SK-N-SH (cell line): Measurements from ENCODE around the gene KCNK4. TPM values are rescaled to one million over a fixed set of nuclear protein-coding genes. Genes with fewer than 3 reads are reported as not detected.
A peak's percentile ranks its signal among the peaks of the same experiment; 100 is the strongest.

Experiments used
- CTCF ChIA-PET: fragments of 300-600, 350-600 bp; formaldehyde crosslinking; extraction: SDS; loops from one replicate; lab custom pipeline; 2021; lab: Yijun Ruan, JAX
- POLR2A ChIA-PET: fragments of 350-600 bp; sonication (Branson Sonifier 250); formaldehyde crosslinking; extraction: SDS; loops from one replicate; lab custom pipeline; 2020; ENCODE audit warnings: antibody characterized with exemption, inconsistent platforms; lab: Yijun Ruan, JAX
- DNase-seq: peaks from one replicate; pipeline ENCODE4 v3.0.0; 2012
- H2AFZ ChIP-seq: fragments of 200-600 bp; sonication (generic); 2 replicates; pipeline ENCODE4 v1.8.1; 2016; ENCODE audit warnings: antibody characterized with exemption, mild to moderate bottlenecking, low read depth
- H3F3A ChIP-seq: fragments of 200-600 bp; sonication (generic); replicated peaks from 2 replicates; pipeline ENCODE3; 2016; ENCODE audit warnings: antibody characterized with exemption, mild to moderate bottlenecking; ENCODE audit not compliant: insufficient read depth
- H3K27ac ChIP-seq, 2 experiments: fragments of 200-500 bp in 1 of 2; fragments of 200-600 bp in 1 of 2; sonication (Bioruptor generic) in 1 of 2; sonication (generic), shearing (Covaris generic) in 1 of 2; 2 replicates each; pipeline versions ENCODE4 v1.5.1 to v1.6.1; 2014 to 2016; ENCODE audit warnings: low read depth in 2 of 2, inconsistent platforms in 1 of 2, low read length in 1 of 2, mild to moderate bottlenecking in 1 of 2, mixed read lengths in 1 of 2
- H3K27me3 ChIP-seq: fragments of 200-600 bp; sonication (generic), shearing (Covaris generic); 2 replicates; pipeline ENCODE4 v1.6.1; 2016; ENCODE audit warnings: mixed run types; ENCODE audit not compliant: insufficient read depth
- H3K36me3 ChIP-seq, 2 experiments: fragments of 200-500 bp in 1 of 2; fragments of 200-600 bp in 1 of 2; sonication (Bioruptor generic) in 1 of 2; sonication (generic) in 1 of 2; replicated peaks in 1 of 2; 2 replicates each; pipeline versions ENCODE3 to v1.5.1; 2014 to 2016; ENCODE audit warnings: low read length in 1 of 2, mild to moderate bottlenecking in 1 of 2; ENCODE audit not compliant: insufficient read depth in 2 of 2, control insufficient read depth in 1 of 2
- H3K4me1 ChIP-seq, 2 experiments: fragments of 200-500 bp in 1 of 2; fragments of 200-600 bp in 1 of 2; sonication (Bioruptor generic) in 1 of 2; sonication (generic), shearing (Covaris generic) in 1 of 2; 2 replicates each; pipeline versions ENCODE4 v1.5.1 to v1.6.1; 2014 to 2016; ENCODE audit warnings: low read depth in 1 of 2, low read length in 1 of 2, mixed run types in 1 of 2; ENCODE audit not compliant: insufficient read depth in 2 of 2, control insufficient read depth in 1 of 2
- H3K4me2 ChIP-seq: fragments of 200-600 bp; sonication (generic), shearing (Covaris generic); 2 replicates; pipeline ENCODE4 v1.6.1; 2017; ENCODE audit warnings: mixed run types
- H3K4me3 ChIP-seq, 2 experiments: fragments of 200-500 bp in 1 of 2; fragments of 200-600 bp in 1 of 2; sonication (Bioruptor generic) in 1 of 2; sonication (generic), shearing (Covaris generic) in 1 of 2; 2 replicates each; pipeline versions ENCODE4 v1.5.1 to v1.8.1; 2014 to 2016; ENCODE audit warnings: low read depth in 2 of 2, inconsistent platforms in 1 of 2, low read length in 1 of 2, mild to moderate bottlenecking in 1 of 2, mixed read lengths in 1 of 2, moderate library complexity in 1 of 2
- H3K79me2 ChIP-seq: fragments of 200-600 bp; sonication (generic); 2 replicates; pipeline ENCODE4 v1.8.1; 2017; ENCODE audit warnings: mild to moderate bottlenecking; ENCODE audit not compliant: insufficient read depth
- H3K9ac ChIP-seq: fragments of 200-600 bp; sonication (generic); 2 replicates; pipeline ENCODE4 v1.6.1; 2017; ENCODE audit warnings: mixed run types
- H3K9me2 ChIP-seq: fragments of 200-600 bp; sonication (generic); 2 replicates; pipeline ENCODE4 v1.6.1; 2017; ENCODE audit warnings: mixed run types
- H3K9me3 ChIP-seq: fragments of 200-600 bp; sonication (generic); 2 replicates; pipeline ENCODE4 v1.6.1; 2017; ENCODE audit warnings: mixed run types, mild to moderate bottlenecking, moderate library complexity
- H4K20me1 ChIP-seq: fragments of 200-600 bp; sonication (generic); 2 replicates; pipeline ENCODE4 v1.6.1; 2017; ENCODE audit warnings: mild to moderate bottlenecking, mixed run types; ENCODE audit not compliant: insufficient read depth
- CHD2 ChIP-seq: fragments of 150-350 bp; IDR thresholded peaks from 2 replicates; pipeline ENCODE4 v1.6.1; 2018; ENCODE audit warnings: low read length; ENCODE audit not compliant: partially characterized antibody
- ELF1 ChIP-seq: IDR thresholded peaks from 2 replicates; pipeline ENCODE4 v1.4.0; 2012
- EP300 ChIP-seq, 2 experiments: IDR thresholded peaks; 2 replicates each; pipeline versions ENCODE4 v1.4.0 to v1.6.1; 2012; ENCODE audit warnings: borderline replicate concordance in 1 of 2, low read depth in 1 of 2, low read length in 1 of 2
- EZH2phosphoT487 ChIP-seq: fragments of 200-600 bp; sonication (generic); IDR thresholded peaks from 2 replicates; pipeline ENCODE4 v1.6.1; 2017; ENCODE audit warnings: low read depth, mixed run types, mild to moderate bottlenecking, antibody characterized with exemption, moderate library complexity, borderline replicate concordance
- FOSL2 ChIP-seq: IDR thresholded peaks from 2 replicates; pipeline ENCODE4 v1.4.0; 2012; ENCODE audit warnings: low read depth, mild to moderate bottlenecking, moderate library complexity, borderline replicate concordance
- FOXJ3 ChIP-seq: sonication (generic); formaldehyde crosslinking; IDR thresholded peaks from 2 replicates; pipeline ENCODE4 v1.5.1; 2020; ENCODE audit warnings: mild to moderate bottlenecking, missing genetic modification reagents
- FOXM1 ChIP-seq: IDR thresholded peaks from 2 replicates; pipeline ENCODE4 v1.4.0; 2012; ENCODE audit warnings: low read depth, mild to moderate bottlenecking
- GABPA ChIP-seq: IDR thresholded peaks from 2 replicates; pipeline ENCODE4 v1.4.0; 2012; ENCODE audit warnings: low read depth, mild to moderate bottlenecking
- JUND ChIP-seq: IDR thresholded peaks from 2 replicates; pipeline ENCODE4 v1.4.0; 2012
- MXI1 ChIP-seq: IDR thresholded peaks from 2 replicates; pipeline ENCODE4 v1.6.1; 2012; ENCODE audit warnings: mild to moderate bottlenecking, low read depth, low read length, improper control_type of control experiment
- NFIC ChIP-seq: IDR thresholded peaks from 2 replicates; pipeline ENCODE4 v1.4.0; 2012; ENCODE audit warnings: borderline replicate concordance
- NRF1 ChIP-seq: IDR thresholded peaks from 2 replicates; pipeline ENCODE4 v1.6.1; 2012; ENCODE audit warnings: low read depth, mild to moderate bottlenecking, low read length
- POLR2AphosphoS5 ChIP-seq: IDR thresholded peaks from 2 replicates; pipeline ENCODE4 v1.6.1; 2012; ENCODE audit warnings: low read depth, low read length
- RAD21 ChIP-seq: IDR thresholded peaks from 2 replicates; pipeline ENCODE4 v1.6.1; 2012; ENCODE audit warnings: mild to moderate bottlenecking, low read length
- RCOR1 ChIP-seq: fragments of 150-350 bp; IDR thresholded peaks from 2 replicates; pipeline ENCODE4 v1.6.1; 2017; ENCODE audit warnings: antibody characterized with exemption, low read length
- RFX5 ChIP-seq: IDR thresholded peaks from 2 replicates; pipeline ENCODE4 v1.6.1; 2012; ENCODE audit warnings: mild to moderate bottlenecking, improper control_type of control experiment, low read length
- RXRA ChIP-seq: IDR thresholded peaks from 2 replicates; pipeline ENCODE4 v1.4.0; 2012; ENCODE audit warnings: low read depth, mild to moderate bottlenecking, borderline replicate concordance
- SIN3A ChIP-seq: IDR thresholded peaks from 2 replicates; pipeline ENCODE4 v1.6.1; 2012; ENCODE audit warnings: low read depth, mild to moderate bottlenecking, low read length, moderate library complexity, borderline replicate concordance
- SMC3 ChIP-seq: IDR thresholded peaks from 2 replicates; pipeline ENCODE4 v1.6.1; 2012; ENCODE audit warnings: low read depth, low read length, improper control_type of control experiment
- TAF1 ChIP-seq: IDR thresholded peaks from 2 replicates; pipeline ENCODE4 v1.6.1; 2012; ENCODE audit warnings: low read depth, mild to moderate bottlenecking, low read length, moderate library complexity, borderline replicate concordance
- TCF12 ChIP-seq: IDR thresholded peaks from 2 replicates; pipeline ENCODE4 v1.4.0; 2012
- TEAD4 ChIP-seq: IDR thresholded peaks from 2 replicates; pipeline ENCODE4 v1.4.0; 2012; ENCODE audit warnings: mild to moderate bottlenecking, borderline replicate concordance; ENCODE audit not compliant: insufficient read depth
- USF1 ChIP-seq: IDR thresholded peaks from 2 replicates; pipeline ENCODE4 v1.4.0; 2012; ENCODE audit warnings: low read depth, borderline replicate concordance
- YY1 ChIP-seq: IDR thresholded peaks from 2 replicates; pipeline ENCODE4 v1.4.0; 2012; ENCODE audit warnings: low read depth, mild to moderate bottlenecking
- WGBS: methylation state at CpG from one replicate; pipeline ENCODE4 v1.1.6; 2017; ENCODE audit warnings: low lambda C conversion rate; 5-methylcytosine and 5-hydroxymethylcytosine counted together
- polyA plus RNA-seq, 3 experiments: library from polyadenylated mRNA; depleted of rRNA; stranded (reverse); fragments of >200 nt; gene quantifications; 2 replicates each; pipeline ENCODE4 v1.2.3, GENCODE V29; 2012
- TF ChIP-seq, protein P1 (sequence below): IDR thresholded peaks from 2 replicates; pipeline ENCODE4; 2012
- TF ChIP-seq, protein P2 (sequence below): fragments of 150-350 bp; IDR thresholded peaks from 2 replicates; pipeline ENCODE4 v1.6.1; 2017; ENCODE audit warnings: antibody characterized with exemption, low read length, low read depth, borderline replicate concordance
- TF ChIP-seq, protein P3 (sequence below): IDR thresholded peaks from 2 replicates; pipeline ENCODE4 v1.4.0; 2012; ENCODE audit warnings: low read depth, borderline replicate concordance
- TF ChIP-seq, protein P4 (sequence below): fragments of 150-350 bp; IDR thresholded peaks from 2 replicates; pipeline ENCODE4 v1.6.1; 2016; ENCODE audit warnings: mild to moderate bottlenecking, low read depth, low read length

KCNK4 gene
- polyA plus RNA-seq, 1 of the 3 experiments (the other 2 are of a cell fraction) = 0.16 TPM

- no peak overlapping the region for H3K9ac ChIP-seq
- no peak overlapping the region; the same call in 1 of the 2 replicates for H2AFZ ChIP-seq
- no peaks in the 10 kb centered on the region for H3K27me3 ChIP-seq
- no peaks in the 10 kb centered on the region for H3K79me2 ChIP-seq
- no peaks in the 10 kb centered on the region for H3K36me3 ChIP-seq
- no peak overlapping the region for H3K4me3 ChIP-seq
- no peak overlapping the region for H3K27ac ChIP-seq
- CTCF ChIA-PET = interaction anchor here (1.3 kb wide), 1 partner anchor 31 kb away, joined by 6 read pairs; no protein-coding TSS in a partner anchor
- H3F3A ChIP-seq = peaks cover 10% of the 10 kb centered on the region
- POLR2A ChIA-PET = interaction anchor here (1.3 kb wide), 1 partner anchor 18 kb away, joined by 4 read pairs; the partner anchor contains the start of gene TRMT112
- H3K4me1 ChIP-seq = peaks cover 4 to 6% of the 10 kb centered on the region in 2 experiments; a peak in 2 of 4 replicates
- H4K20me1 ChIP-seq = no peaks in the 10 kb centered on the region
- WGBS = 48% methylated on average over 12 of the region's 13 CpGs
- no peaks in the 10 kb centered on the region for H3K9me2 ChIP-seq
- no peaks in the 10 kb centered on the region for H3K9me3 ChIP-seq
- DNase-seq = peak; percentile 69
- no peak overlapping the region; the same call in 1 of the 2 replicates for H3K4me2 ChIP-seq
- no peak for TF ChIP-seq SMC3
- TF ChIP-seq JUND = peak; percentile 90
- TF ChIP-seq RCOR1 = no peak
- TF ChIP-seq, protein P1, sequence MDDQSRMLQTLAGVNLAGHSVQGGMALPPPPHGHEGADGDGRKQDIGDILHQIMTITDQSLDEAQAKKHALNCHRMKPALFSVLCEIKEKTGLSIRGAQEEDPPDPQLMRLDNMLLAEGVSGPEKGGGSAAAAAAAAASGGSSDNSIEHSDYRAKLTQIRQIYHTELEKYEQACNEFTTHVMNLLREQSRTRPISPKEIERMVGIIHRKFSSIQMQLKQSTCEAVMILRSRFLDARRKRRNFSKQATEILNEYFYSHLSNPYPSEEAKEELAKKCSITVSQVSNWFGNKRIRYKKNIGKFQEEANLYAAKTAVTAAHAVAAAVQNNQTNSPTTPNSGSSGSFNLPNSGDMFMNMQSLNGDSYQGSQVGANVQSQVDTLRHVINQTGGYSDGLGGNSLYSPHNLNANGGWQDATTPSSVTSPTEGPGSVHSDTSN = peak; percentile 95
- peak; percentile 91 for TF ChIP-seq TCF12
- no peak for TF ChIP-seq ELF1
- TF ChIP-seq NRF1 = no peak
- TF ChIP-seq, protein P2, sequence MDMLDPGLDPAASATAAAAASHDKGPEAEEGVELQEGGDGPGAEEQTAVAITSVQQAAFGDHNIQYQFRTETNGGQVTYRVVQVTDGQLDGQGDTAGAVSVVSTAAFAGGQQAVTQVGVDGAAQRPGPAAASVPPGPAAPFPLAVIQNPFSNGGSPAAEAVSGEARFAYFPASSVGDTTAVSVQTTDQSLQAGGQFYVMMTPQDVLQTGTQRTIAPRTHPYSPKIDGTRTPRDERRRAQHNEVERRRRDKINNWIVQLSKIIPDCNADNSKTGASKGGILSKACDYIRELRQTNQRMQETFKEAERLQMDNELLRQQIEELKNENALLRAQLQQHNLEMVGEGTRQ = no peak
- TF ChIP-seq, protein P3, sequence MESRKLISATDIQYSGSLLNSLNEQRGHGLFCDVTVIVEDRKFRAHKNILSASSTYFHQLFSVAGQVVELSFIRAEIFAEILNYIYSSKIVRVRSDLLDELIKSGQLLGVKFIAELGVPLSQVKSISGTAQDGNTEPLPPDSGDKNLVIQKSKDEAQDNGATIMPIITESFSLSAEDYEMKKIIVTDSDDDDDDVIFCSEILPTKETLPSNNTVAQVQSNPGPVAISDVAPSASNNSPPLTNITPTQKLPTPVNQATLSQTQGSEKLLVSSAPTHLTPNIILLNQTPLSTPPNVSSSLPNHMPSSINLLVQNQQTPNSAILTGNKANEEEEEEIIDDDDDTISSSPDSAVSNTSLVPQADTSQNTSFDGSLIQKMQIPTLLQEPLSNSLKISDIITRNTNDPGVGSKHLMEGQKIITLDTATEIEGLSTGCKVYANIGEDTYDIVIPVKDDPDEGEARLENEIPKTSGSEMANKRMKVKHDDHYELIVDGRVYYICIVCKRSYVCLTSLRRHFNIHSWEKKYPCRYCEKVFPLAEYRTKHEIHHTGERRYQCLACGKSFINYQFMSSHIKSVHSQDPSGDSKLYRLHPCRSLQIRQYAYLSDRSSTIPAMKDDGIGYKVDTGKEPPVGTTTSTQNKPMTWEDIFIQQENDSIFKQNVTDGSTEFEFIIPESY = no peak
- peak; percentile 72 for TF ChIP-seq TEAD4
- no peak for TF ChIP-seq RFX5
- TF ChIP-seq FOSL2 = peak; percentile 91
- no peak for TF ChIP-seq TAF1
- TF ChIP-seq SIN3A = 0 out of 2 replicates have a peak, but pooled peaks have one; percentile 45
- no peak for TF ChIP-seq FOXJ3 (CRISPR knock-in tag)
- TF ChIP-seq, protein P4, sequence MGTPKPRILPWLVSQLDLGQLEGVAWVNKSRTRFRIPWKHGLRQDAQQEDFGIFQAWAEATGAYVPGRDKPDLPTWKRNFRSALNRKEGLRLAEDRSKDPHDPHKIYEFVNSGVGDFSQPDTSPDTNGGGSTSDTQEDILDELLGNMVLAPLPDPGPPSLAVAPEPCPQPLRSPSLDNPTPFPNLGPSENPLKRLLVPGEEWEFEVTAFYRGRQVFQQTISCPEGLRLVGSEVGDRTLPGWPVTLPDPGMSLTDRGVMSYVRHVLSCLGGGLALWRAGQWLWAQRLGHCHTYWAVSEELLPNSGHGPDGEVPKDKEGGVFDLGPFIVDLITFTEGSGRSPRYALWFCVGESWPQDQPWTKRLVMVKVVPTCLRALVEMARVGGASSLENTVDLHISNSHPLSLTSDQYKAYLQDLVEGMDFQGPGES = no peak
- TF ChIP-seq RXRA = no peak
- no peak for TF ChIP-seq FOXM1
- TF ChIP-seq YY1 = no peak
- no peak for TF ChIP-seq GABPA
- TF ChIP-seq NFIC = no peak
- TF ChIP-seq EP300 (IDR thresholded peaks at IDR 0.05; ENCODE audit: borderline replicate concordance in 1 of 2, low read depth in 1 of 2, low read length in 1 of 2) = peak in 1 of 2 experiments; percentile 31; a peak in 1 of 4 replicates
- TF ChIP-seq EZH2phosphoT487 = no peak
- no peak for TF ChIP-seq RAD21
- no peak for TF ChIP-seq MXI1
- TF ChIP-seq CHD2 = no peak
- peak; percentile 26; the same call in 1 of the 2 replicates for TF ChIP-seq POLR2AphosphoS5
- peak; percentile 41; the same call in 1 of the 2 replicates for TF ChIP-seq USF1
These were observed 43.9 kb downstream of the KCNK4 start for GRCh38 chr11:64334764-64335735.
